T47D (cell line): ENCODE results near the gene TMEM114.
A peak's percentile ranks its signal among the peaks of the same experiment; 100 is the strongest.

ENCODE experiments used
- DNase-seq, 2 experiments: peaks; one replicate each; pipeline versions ENCODE4 v3.0.0 to v3.0.0-alpha.2; 2011 to 2012; ENCODE audit warnings: low read depth in 1 of 2, low spot score in 1 of 2
- JUND ChIP-seq: IDR thresholded peaks from 2 replicates; pipeline ENCODE4 v1.6.1; 2012; ENCODE audit warnings: low read depth
- in situ Hi-C: cut with HindIII; loops from 2 replicates; pipeline ENCODE4 v1.10.0; 2016; ENCODE audit warnings: low sequenced_read_pairs, low pct_unique_long_range_greater_than_20kb

TMEM114 gene

DNA sequence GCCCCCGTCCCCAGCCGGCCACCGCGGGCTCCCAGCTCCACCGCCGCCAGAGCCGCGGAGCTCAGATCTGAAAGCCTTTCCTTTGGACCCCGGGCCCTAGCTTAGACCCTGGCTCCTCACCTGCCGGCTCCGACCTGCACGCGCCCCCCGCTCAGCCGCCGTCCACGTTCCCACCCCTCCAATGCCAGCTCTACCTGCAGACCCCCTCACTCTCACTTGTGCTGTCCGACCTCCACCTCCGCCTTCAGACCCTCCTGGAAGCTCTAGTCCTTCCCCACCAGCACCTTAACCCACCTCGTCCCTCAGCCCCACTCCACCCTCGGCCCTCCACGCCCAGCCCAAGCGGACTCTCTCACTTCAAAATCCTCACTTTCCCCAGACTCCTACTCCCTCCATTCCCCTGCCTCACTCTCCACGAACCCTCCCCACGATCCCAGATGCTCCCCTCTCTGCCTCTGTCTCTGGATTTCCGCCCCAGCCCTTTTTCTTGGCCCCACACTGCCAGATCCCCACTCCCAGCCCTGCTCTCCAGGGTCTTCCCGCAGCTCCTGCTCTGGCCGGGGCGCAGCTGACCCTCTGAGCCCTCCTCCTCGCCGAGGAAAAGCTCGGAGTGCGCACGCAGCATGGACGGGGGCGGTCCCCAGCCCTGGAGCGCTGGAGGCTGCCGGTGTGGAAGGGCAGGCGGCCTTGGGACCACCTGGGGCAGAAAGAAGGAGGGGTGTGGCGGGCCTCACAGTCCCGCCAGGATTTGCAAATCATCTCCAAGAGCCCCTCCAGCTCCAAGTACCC lies at the start of gene TMEM114:
Gene TMEM114 (minus strand): TSS at position 612 of the 789 bp plus-strand sequence. CDS start 673 bp downstream, outside the sequence.
- no peak for DNase-seq
- no peak for TF ChIP-seq JUND
- in situ Hi-C loops, result no loop called here

DNA sequence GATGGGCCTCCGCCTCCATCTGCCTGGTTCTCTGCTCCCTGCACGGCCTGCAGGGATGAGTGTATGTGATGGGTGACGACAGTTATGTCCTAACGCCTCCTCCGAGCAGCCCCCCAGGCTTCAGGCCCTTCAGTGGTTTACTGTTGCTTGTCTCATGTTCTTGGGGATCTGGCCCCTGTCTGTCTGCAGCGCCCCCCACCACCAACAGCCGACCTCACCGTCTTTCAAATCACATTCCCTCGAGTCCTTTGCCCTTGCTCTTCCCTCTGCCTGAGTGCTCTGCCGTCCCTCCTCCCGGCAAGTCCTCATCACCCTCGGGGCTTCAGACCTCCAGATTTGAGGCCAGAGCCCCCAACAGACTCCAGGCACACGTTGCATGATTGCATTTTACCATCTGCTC lies 49.4 kb upstream of the TMEM114 start:
- in situ Hi-C loops, result no loop called here
- no peak for DNase-seq
- no peak for TF ChIP-seq JUND

DNA sequence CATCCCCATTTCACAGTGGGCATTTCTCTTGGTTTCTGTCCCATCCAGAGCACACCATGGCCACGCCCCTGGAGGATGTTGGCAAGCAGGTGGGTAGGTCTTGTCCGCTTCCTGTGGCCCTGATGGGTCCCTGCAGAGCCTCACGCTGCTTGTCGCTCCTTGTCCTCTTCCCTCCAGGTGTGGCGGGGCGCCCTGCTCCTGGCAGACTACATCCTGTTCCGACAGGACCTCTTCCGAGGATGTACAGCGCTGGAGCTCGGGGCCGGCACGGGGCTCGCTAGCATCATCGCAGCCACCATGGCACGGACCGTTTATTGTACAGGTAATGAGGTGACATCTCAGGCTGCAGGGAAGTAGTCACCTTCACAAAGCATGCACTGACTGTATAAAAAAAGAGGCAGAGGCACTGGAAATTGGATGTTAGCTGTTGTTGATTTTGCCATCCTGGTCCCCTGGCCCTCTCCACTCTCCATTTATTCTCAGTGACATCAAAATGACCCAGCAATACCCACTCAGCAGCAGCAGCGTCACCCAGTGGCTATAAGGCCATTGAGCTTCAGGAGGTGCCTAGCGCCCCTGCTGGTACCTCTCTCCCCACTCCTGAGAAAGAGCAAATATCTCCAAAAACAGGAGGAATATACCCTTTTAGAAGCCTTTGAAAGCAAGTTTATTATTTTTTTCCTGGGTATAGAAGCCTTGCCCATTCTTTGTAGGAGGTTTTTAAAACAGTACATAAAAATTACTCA lies 44.9 kb upstream of the TMEM114 start:
- peak; percentile 38 to 63 for DNase-seq
- no peak for TF ChIP-seq JUND
- in situ Hi-C loops, result no loop called here

DNA sequence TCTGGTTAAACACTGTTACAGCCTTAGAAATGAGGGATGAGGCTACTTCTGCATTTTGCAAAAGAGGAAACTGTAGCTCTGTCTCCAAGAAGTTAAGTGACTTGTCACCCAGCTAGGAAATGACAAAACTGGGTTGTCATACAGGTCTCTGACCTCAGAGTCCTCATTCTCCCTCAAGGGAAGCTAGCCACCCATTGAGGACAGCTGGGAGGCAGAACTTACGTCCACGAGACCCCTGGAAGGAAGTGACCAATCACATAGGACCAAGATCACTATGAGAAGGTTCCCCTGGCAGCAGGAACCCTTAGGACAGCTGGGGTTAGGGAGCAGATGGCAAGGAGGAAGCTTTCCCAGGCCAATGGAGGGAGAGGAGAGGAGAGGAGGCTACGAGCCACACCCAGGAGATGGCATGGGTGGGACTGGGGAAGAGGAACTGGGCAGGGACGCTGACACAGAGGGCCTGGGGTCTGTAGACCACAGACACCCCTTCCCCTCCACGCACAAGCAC lies 42.4 kb upstream of the TMEM114 start:
- no peak for DNase-seq
- TF ChIP-seq JUND, result no peak
- in situ Hi-C loops, result no loop called here

DNA sequence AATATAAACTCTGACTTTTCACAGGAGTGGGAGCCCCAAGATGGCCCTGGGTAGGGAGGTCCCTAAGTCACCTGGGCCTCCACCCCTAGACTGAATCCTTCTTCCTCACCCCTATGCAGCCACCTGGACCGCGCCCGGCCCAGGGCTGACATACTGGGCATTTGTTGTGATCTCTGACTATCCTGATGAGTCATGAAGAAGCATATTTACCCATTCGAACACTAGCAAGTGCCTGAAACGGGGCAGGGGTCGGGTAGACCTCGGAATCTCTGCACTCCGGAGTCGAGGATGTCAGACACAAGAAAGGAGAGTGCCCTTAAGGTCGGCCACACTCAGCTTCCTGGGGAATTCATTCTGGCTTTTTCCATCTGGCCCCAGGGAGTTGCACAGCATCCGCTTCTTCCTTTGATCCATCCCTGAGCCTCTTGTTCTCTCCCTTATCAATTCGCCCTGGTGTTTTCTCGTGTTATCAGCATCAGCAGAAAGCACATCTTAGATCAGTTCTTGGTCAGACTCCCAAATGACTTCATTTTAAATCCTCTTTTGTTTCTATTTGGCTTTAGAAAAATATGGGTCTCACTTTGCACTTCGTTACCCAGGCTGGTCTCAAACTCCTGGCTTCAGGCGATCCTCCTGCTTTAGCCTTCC lies 41.6 kb upstream of the TMEM114 start:
- no peak for DNase-seq
- no peak for TF ChIP-seq JUND
- in situ Hi-C loops, result no loop called here

DNA sequence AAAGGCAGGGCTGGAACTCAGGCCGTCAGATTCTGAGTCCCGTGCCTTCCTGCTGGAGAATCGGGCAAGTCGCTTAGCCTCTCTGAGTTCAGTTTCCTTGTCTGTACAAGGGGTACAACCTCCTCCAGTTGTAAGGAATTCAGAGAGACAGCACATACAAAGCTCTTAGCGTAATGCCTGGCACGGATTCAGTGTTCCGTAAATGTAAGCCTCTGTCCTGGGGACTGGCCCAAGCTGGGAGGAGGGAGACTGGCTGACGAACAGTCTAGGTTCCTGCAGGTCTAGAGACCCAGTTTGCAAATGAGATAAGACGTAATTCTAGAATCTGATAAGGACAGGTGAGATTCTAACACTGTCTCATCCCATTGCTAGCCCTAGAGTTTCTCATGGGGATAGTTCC lies 41.1 kb upstream of the TMEM114 start:
- in situ Hi-C loops, result no loop called here
- DNase-seq, result no peak
- TF ChIP-seq JUND, result no peak

DNA sequence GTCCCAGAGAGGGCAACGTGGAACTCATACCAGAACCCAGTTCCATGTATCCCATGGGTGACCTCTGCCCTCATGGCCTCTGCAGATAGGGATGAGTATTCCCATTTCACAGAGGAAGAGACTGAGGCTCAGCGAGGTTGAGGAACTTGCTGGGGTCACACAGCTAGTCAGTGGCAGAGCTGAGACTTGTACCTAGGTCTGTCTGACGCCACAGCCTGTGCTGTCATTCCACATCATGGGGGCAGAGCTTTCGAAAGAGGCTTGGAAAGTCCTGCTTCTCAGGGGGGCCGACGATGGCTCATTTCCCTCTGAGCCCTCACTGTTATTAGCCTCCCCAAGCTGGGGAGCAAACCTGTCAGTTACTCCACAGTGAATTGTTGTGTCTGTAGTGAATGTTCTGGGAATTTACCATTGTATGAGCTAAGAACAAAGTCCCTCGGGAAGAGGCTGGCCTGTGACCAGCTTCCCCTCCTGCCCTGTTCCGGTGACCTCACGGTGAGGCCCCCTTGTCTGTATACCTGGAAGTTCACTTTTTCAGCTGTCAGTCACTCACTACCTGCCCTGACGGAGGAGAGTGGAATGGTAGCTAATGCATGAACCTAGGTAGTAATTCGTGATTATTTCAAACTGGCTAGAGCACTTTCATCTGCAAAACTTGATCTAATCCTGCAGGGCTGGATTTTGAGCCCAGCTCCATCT lies 40.1 kb upstream of the TMEM114 start:
- TF ChIP-seq JUND, result no peak
- no peak for DNase-seq
- in situ Hi-C loops, result no loop called here

DNA sequence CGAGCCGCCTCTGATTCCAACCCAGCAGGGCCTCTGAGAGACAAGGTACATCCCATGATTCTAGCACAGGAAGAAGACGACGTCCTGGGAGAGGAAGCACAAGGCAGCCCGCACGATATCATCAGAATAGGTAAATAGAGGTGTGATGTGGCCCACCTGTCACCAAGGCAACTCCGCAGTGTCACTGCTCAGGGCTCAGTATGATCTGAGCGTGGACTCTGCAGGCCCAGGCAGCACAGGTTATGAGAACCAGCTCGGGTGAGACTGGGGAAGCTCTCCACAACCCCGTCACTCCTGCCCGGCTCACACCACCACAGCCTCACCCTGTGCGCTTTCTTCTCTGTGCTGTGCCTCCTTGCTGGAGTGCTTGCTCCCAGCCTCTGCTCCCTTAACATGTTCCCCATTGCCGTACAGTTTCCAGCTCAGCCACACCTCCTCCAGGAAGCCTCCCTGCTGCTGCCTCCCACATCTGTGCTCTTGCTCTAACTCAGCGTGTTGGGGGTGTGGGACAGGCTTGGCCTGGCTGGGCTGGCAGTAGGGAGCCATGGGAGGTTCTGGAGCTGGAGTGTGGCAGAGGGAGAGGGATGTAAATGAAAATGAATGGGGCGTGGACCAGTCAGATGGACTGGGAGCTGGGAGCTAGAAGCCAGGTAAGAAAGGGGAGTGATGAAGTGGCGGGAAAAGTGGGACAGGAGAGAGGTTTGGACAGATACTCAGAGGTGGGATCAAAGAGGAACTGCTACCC lies 38.8 kb upstream of the TMEM114 start:
- no peak for DNase-seq
- in situ Hi-C loops, result no loop called here
- no peak for TF ChIP-seq JUND

DNA sequence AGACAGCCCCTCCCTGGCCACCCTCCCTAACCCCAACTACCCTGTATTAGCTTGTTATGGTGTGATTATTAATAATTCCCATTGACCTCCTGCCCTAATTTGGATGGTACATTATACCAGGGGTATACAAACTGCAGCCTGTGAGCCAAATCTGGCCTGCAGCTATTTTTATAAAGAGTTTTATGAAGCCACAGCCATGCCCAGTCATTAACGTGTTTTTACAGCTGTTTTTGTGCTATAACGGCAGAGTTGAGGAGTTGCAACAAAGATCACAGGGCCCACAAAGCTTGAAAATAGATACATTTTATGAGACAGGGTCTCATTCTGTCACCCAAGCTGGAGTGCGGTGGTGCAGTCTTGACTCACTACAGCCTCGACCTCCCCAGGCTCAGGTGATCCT lies 37.1 kb upstream of the TMEM114 start:
- in situ Hi-C loops, result no loop called here
- no peak for DNase-seq
- TF ChIP-seq JUND, result no peak

DNA sequence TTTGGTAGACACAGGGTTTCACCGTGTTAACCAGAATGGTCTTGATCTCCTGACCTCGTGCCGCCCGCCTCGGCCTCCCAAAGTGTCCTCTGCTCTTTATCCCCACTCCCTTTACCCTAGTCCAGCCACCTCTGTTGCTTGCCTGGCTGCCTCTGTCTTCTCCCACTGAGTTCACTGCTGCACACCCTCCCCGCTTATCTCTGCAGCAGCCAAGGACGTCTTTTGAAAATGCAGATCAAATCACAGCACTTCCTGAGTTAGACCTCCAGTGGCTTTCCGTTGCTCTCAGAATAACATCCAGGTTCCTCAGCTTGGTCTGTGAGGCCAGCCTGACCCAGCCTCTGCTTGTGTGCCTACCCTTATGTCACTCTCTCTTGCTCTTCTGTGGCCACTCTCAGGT lies 36.6 kb upstream of the TMEM114 start:
- no peak for TF ChIP-seq JUND
- no peak for DNase-seq

DNA sequence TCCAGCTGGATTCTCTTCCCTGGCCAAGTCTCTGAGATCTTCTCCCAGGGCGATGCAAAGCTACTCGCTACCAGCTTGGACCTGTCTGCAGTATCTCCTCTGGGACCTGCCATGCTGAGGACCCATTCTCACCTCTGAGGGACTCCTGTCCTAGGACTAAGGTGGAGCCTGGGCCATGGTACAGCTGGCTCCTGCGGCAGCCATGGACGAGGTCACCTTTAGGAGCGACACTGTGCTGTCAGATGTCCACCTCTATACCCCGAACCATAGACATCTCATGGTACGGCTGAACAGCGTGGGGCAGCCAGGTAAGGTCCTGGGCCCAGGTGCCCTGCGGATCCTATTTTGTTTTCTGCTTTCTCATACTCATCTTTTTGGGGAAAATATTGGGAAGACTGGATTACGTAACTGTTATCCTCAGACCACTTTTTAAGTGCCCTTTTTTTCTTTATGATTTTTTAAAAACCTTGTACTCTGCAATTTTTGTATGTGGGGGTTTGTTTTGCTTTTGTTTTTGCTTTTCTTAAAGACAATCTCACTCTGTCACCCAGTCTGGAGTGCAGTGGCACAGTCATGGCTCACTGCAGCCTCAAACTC lies 35.3 kb upstream of the TMEM114 start:
- TF ChIP-seq JUND, result no peak
- no peak for DNase-seq
- in situ Hi-C loops, result no loop called here

More for the DNA sequence above, 36.6 kb upstream of the TMEM114 start:
- in situ Hi-C loops, result no loop called here
